ENCODE measurements around the gene WDR20. TPM values are rescaled to one million over a fixed set of nuclear protein-coding genes. Genes with fewer than 3 reads are reported as not detected.

The WDR20 gene
- total and polyA plus RNA-seq, 2 donors from 2014 or later: 12.6 to 44.2 TPM

GRCh38 chr14:102140750-102141145 is 1.1 kb downstream of the WDR20 start:
- Histone ChIP-seq H3K9me3 (ENCODE audit: control insufficient read depth in 2 of 3, insufficient read depth in 1 of 3, low read length in 3 of 3) (no peaks in the 10 kb centered on the region), H3K27me3 (ENCODE audit: control insufficient read depth, insufficient read depth, low read length) (no peaks in the 10 kb centered on the region), H3K4me3 (ENCODE audit: low read length in 3 of 3) (peak overlapping the region; percentile 92 to 98 (median 95)), H3K36me3 (ENCODE audit: control insufficient read depth in 2 of 3, insufficient read depth in 3 of 3, low read length in 3 of 3) (no peaks in the 10 kb centered on the region), H3K27ac (ENCODE audit: low read depth in 2 of 2, low read length in 2 of 2) (peak overlapping the region in 1 of 2 donors; percentile 66), H3K4me1 (ENCODE audit: control insufficient read depth in 2 of 3, insufficient read depth in 2 of 3, low read depth in 1 of 3, low read length in 3 of 3) (peaks cover 0 to 7% (median 5%) of the 10 kb centered on the region in 3 donors), H3K9ac (ENCODE audit: low read length in 3 of 3) (peak overlapping the region; percentile 88 to 95 (median 94))
- TF ChIP-seq CTCF (IDR thresholded peaks at IDR 0.05; ENCODE audit: borderline replicate concordance, extremely low read depth, insufficient read depth): no peak
- DNase-seq (no peak), FAIRE-seq (no peak)
- intact Hi-C loops (cut with DNase I): no loop called here

GRCh38 chr14:102141797-102142196 is 2.1 kb downstream of the WDR20 start:
- FAIRE-seq (no peak), DNase-seq (no peak)
- H3K4me1 ChIP-seq (ENCODE audit: control insufficient read depth in 2 of 3, insufficient read depth in 2 of 3, low read depth in 1 of 3, low read length in 3 of 3): peaks cover 0 to 7% (median 5%) of the 10 kb centered on the region in 3 donors
- intact Hi-C loops (cut with DNase I): no loop called here
- no peak overlapping the region for H3K27ac ChIP-seq (ENCODE audit: low read depth in 2 of 2, low read length in 2 of 2)
- H3K9me3 ChIP-seq (ENCODE audit: control insufficient read depth in 2 of 3, insufficient read depth in 1 of 3, low read length in 3 of 3): no peaks in the 10 kb centered on the region
- no peak for TF ChIP-seq CTCF (IDR thresholded peaks at IDR 0.05; ENCODE audit: borderline replicate concordance, extremely low read depth, insufficient read depth)
- H3K4me3 ChIP-seq (ENCODE audit: low read length in 3 of 3): no peak overlapping the region
- H3K9ac ChIP-seq (ENCODE audit: low read length in 3 of 3): no peak overlapping the region
- H3K27me3 ChIP-seq (ENCODE audit: control insufficient read depth, insufficient read depth, low read length): no peaks in the 10 kb centered on the region
- H3K36me3 ChIP-seq (ENCODE audit: control insufficient read depth in 2 of 3, insufficient read depth in 3 of 3, low read length in 3 of 3): no peaks in the 10 kb centered on the region

- no peak for TF ChIP-seq CTCF (IDR thresholded peaks at IDR 0.05; ENCODE audit: borderline replicate concordance, extremely low read depth, insufficient read depth)
- no peak for FAIRE-seq
- H3K9ac ChIP-seq (ENCODE audit: low read length in 3 of 3): no peak overlapping the region
Observed at GRCh38 chr14:102144914-102145313, 5.2 kb downstream of the WDR20 start.

GRCh38 chr14:102145395-102145794 is 5.7 kb downstream of the WDR20 start:
- Histone ChIP-seq H3K9ac (ENCODE audit: low read length in 3 of 3) (no peak overlapping the region), H3K9me3 (ENCODE audit: control insufficient read depth in 2 of 3, insufficient read depth in 1 of 3, low read length in 3 of 3) (no peaks in the 10 kb centered on the region), H3K4me1 (ENCODE audit: control insufficient read depth in 2 of 3, insufficient read depth in 2 of 3, low read depth in 1 of 3, low read length in 3 of 3) (peaks cover 0 to 5% (median 4%) of the 10 kb centered on the region in 3 donors), H3K27ac (ENCODE audit: low read depth in 2 of 2, low read length in 2 of 2) (no peak overlapping the region), H3K27me3 (ENCODE audit: control insufficient read depth, insufficient read depth, low read length) (no peaks in the 10 kb centered on the region), H3K4me3 (ENCODE audit: low read length in 3 of 3) (no peak overlapping the region), H3K36me3 (ENCODE audit: control insufficient read depth in 2 of 3, insufficient read depth in 3 of 3, low read length in 3 of 3) (no peaks in the 10 kb centered on the region)
- DNase-seq (no peak), FAIRE-seq (no peak)
- intact Hi-C loops (cut with DNase I): no loop called here
- no peak for TF ChIP-seq CTCF (IDR thresholded peaks at IDR 0.05; ENCODE audit: borderline replicate concordance, extremely low read depth, insufficient read depth)

More at GRCh38 chr14:102144914-102145313, 5.2 kb downstream of the WDR20 start:
- Histone ChIP-seq H3K4me3 (ENCODE audit: low read length in 3 of 3) (no peak overlapping the region), H3K27ac (ENCODE audit: low read depth in 2 of 2, low read length in 2 of 2) (no peak overlapping the region), H3K9me3 (ENCODE audit: control insufficient read depth in 2 of 3, insufficient read depth in 1 of 3, low read length in 3 of 3) (no peaks in the 10 kb centered on the region), H3K27me3 (ENCODE audit: control insufficient read depth, insufficient read depth, low read length) (no peaks in the 10 kb centered on the region), H3K36me3 (ENCODE audit: control insufficient read depth in 2 of 3, insufficient read depth in 3 of 3, low read length in 3 of 3) (no peaks in the 10 kb centered on the region), H3K4me1 (ENCODE audit: control insufficient read depth in 2 of 3, insufficient read depth in 2 of 3, low read depth in 1 of 3, low read length in 3 of 3) (peaks cover 0 to 5% (median 4%) of the 10 kb centered on the region in 3 donors)
- no peak for DNase-seq
- intact Hi-C loops (cut with DNase I): no loop called here

All from kidney (tissue), 14 donors.